GM19372 (cell line): ENCODE data around the gene G2E3.
"Not testable (repeated sequence)": the region's sequence is repeated elsewhere in the genome, so short reads cannot be mapped to it uniquely, and the experiment has no call there.

Source experiments
- ATAC-seq: cut with Tn5 transposase; IDR thresholded peaks from one replicate; pipeline ENCODE4 v1.9.1; 2021; ENCODE audit warnings: mild to moderate bottlenecking, low read depth, moderate library complexity; ENCODE audit not compliant: unreplicated experiment

G2E3 gene

GRCh38 chr14:30600922-30601918 is 42.3 kb downstream of the G2E3 start:
- ATAC-seq = no peak

- ATAC-seq = no peak
These were observed 44.4 kb downstream of the G2E3 start for GRCh38 chr14:30603402-30603801.

DNA sequence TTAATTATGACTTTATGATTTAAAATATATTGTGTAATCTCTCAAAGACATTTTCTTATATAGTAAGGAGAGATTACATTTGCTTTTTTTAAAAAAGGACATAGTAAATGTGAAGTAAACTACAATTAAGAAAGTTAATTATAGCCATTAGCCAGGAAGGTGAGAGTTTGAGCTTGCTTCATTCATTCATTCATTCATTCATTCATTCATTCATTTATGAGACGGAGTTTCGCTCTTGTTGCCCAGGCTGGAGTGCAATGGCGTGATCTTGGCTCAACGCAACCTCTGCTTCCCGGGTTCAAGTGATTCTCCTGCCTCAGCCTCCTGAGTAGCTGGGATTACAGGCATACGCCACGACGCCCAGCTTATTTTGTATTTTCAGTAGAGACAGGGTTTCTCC is 45.7 kb downstream of the G2E3 start:
- not testable (repeated sequence) for ATAC-seq

DNA sequence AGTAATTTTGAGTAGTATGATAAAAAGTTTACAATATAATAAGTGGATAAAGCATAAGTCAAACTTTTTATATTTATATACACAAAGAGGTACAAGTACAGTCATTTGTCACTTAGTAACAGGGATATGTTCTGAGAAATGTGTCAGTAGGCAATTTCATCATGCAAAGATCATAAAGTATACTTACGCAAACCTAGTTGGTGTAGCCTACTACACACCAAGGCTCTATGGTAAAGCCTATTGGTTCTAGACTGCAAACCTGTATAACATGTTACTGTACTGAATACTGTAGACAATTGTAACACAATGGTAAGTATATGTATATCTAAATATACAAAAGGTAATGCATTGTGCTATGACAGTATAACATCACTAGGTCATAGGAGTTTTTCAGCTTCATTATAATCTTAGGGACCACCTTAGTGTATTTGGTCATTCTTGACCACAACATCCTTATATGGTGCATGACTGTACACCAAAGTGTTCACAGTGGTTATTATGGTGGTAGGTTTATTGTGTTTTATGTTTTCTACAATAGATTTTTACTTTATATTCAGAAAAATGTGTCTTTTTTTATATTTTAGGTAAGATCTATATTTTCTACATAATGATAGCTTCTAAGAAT is 48.3 kb downstream of the G2E3 start:
- no peak for ATAC-seq

DNA sequence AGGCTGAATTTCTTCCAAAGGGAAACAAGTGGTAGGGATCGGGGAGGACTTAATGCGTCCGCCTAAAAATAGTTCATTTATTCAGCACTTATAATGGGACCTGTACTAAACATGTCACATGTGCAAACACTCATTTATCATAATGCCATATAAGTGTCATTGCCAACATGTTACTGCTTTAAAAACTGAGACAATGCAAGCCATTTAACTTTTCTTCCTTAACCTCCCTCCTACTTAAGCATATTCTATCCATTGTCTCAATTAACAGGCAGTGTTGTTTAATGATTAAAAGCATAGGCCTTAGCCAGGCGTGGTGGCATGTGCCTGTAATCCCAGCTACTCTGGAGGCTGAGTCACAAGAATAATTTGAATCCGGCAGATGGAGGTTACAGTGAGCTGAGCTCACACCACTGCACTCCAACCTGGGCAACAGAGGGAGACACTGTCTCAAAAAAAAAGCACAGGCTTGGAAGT is 49.6 kb downstream of the G2E3 start:
- ATAC-seq = no peak

DNA sequence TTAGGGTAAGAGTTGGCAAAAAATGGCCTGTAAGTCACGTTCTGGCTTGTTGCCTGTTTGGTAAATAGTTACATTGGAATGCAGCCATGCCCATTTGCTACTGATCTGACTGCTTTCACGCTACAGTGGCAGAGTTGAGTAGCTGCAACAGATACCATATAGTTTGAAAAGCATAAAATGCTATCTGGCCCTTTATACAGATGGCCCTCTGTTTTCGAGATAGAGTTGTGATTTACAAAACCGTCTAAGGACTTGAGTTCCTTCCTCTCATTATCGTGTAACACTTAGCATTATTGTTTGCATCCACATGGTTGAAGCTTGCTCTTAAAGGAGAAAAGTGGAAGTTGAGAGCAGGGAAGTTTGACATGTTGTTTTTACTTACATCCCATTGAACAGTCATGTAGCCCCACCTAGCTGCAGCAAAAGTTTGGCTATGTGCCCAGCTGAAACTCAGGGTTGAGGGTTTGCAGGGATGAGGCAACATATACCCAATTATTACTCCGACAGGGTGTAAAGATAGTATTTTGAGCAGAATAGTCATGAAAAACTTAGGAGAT is 51.9 kb downstream of the G2E3 start:
- ATAC-seq = no peak

DNA sequence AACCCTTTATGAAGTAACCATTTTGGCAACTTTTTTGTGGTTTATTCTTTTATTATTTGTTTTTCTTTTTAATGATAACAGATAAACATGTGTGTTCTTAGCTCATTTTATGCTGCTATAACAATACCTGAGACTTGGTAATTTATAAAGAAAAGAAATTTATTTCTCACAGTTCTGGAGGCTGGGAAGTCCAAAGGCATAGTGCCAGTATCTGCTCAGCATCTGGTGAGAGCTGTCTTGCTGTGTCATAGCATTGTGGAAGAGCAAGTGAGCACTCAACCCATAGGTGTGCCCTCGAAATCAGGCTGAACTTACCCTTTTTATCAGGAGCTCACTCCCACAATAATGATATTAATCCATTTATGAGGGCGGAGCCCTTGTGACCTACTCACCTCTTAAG is 55.2 kb downstream of the G2E3 start:
- no peak for ATAC-seq

DNA sequence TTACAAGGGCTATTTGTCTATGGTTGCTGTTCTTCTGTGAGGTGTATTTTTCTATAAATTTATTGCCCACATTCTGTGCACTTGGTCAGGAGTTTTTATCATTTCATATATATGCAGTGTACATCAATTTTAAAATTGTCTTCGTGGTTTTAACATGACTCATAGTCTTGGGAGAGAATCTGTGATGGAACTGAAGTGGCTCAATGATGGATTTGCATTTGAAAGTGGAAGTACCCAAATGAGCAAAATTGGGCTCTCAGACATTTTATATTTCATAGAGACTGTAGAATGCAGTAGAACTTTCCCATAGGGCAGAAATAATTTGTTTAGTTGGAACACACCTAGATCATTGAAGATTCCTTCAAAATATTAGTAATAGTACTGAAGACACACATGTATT is 61.2 kb downstream of the G2E3 start:
- ATAC-seq = no peak

DNA sequence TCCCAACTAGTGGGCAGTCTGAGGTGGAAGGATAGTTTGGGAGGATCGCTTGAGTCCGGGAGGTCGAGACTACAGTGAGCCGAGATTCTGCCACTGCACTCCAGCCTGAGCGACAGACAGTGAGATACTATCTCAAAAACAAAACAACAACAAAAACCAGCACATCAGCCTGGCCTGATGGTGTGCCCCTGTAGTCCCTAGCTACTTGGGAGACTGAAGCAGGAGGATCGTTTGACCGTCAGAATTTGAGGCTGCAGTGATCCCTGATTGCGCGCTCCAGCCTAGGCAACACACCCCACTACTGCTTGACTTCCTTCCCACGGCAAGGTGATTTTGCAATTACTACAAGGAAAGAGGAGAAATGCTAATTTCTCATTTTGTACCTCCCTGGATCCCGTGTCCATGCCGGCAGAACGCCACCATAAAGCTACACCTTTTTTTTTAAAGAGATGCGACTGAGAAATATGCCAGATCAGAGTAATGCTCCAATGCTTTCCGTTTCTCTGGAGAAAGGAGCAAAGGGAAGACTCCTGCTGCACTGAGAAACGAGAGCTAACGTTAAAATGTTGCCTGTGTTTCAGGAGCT is 62.5 kb downstream of the G2E3 start:
- no peak for ATAC-seq

DNA sequence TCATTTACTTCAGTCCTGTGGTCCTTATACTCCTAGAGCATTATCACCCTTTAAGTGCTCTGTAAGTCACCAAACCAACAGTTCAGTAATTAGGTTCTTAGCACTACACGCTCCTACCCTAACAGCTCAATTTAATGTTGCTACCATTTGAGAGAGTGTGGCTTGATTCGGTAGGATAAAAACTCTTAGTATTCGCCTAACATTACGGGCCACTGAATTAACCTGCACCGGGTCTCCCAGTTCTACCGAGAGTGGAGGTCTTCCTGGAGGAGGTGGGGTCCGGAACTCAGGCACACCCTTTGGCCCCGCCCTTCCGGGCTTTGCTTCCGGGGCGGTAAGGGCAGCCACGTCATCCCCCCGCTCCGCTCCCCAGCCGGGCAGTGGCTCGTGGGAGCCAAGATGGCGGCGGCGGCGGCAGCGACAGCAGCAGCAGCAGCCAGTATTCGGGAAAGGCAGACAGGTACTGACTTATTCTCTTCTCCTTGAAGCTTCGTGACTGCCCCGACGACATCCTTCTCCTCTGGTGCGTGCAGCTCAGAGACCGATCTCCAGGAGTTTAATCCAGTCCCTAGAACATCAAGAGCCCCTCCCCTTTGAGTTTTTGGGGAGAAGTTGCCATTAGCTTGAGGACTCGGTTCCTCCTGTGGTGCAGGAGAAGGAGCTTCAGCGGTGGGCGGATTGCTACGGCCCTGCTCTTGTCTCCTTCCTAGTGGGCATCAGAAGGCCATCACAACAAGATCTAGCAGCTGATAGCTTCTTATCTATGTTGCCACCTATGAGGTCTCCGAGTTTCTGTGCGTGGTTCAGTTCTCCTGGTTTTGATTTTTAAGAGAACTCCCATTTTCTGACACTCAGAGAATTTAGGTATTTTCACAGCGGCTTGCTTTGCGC is 63.2 kb downstream of the G2E3 start, which contains the start of gene SCFD1:
Gene SCFD1 (plus strand): TSS at position 380 of the 891 bp plus-strand sequence. CDS start 20 bp downstream, at position 400.
- peak; percentile 93 for ATAC-seq

GRCh38 chr14:30623412-30624131 is 64.6 kb downstream of the G2E3 start:
- ATAC-seq = no peak

- ATAC-seq = no peak
These were observed 65.1 kb downstream of the G2E3 start for GRCh38 chr14:30624132-30624423.

DNA sequence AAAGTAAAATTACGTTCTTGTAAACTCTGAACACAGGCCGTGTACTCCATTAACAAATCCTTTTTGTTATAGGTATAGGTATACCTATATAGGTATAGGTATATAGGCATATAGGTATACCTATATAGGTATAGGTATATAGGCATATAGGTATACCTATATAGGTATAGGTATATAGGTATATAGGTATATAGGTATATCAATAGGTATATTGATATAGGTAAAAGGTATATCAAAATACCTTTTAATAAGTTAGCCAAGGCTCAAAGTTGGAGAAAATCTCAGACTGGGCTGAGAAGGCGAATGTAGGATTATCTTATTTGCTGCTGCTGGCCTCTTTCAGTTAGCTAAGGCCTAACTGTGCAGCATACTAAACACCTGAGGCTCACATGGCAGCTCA is 66.6 kb downstream of the G2E3 start:
- no peak for ATAC-seq

DNA sequence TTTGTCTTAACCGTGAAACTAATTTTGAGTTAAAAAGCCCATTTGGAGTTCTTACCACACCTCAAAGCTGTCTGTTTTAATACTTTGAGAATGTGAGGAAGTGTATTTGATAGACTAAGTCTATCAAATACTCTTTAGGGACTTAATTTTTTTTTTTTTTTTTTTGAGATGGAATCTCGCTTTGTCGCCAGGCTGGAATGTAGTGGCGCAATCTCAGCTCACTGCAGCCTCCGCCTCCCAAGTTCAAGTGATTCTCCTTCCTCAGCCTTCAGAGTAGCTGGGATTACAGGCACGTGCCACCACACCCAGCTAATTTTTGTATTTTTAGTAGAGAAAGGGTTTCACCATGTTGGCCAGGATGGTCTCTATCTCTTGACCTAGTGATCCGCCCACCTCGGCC is 70.5 kb downstream of the G2E3 start:
- not testable (repeated sequence) for ATAC-seq

- ATAC-seq = no peak
These were observed 71.3 kb downstream of the G2E3 start for GRCh38 chr14:30630248-30630647.

- ATAC-seq = no peak
These were observed 73.8 kb downstream of the G2E3 start for GRCh38 chr14:30632730-30633129.

DNA sequence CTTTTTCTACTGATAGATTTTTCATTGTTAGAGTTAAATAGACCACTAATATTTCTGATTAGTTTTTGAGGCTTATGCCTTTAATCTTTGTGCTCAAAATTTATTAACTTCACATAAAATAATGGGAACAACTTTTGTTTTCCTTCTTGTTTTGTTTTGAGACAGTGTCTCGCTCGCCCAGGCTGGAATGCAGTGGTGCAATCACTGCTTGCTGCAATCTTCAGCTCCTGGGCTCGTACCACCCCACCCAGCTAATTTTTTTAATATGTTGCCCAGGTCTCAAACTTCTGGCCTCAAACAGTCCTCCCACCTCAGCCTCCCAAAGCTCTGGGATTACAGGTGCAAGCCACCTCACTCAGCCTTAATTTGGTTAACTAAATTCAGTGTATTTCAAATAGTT is 80.0 kb downstream of the G2E3 start:
- ATAC-seq = no peak

DNA sequence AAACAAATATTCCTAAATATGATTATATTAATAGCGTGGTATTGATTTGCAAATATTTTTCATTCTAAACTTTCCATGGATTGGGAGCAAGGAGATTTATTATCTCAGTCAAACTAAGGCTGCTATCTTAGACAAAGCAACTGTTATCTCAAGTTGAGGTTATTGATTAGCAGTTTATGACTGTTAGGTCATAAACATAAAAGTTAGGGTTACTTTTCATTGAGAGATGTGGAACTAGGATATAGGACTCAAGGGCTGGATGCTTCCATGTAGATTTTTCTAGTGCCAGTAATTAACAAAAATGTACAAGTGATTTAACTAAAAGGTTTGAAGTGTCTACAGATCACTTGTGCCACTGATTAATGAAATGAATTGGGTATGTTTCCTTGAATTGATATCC is 82.2 kb downstream of the G2E3 start:
- no peak for ATAC-seq

DNA sequence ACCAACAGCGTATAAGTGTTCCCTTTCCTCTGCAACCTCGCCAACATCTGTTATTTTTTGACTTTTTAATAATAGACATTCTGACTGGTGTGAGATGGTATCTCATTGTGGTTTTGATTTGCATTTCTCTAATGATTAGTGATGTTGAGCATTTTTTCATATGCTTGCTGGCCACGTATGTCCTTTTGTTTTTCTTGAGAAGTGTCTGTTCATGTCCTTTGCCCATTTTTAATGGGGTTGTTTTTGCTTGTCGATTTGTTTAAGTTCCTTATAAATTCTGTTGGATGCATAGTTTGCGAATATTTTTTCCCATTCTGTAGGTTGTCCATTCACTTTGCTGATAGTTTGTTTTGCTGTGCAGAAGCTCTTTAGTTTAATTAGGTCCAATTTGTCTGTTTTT is 85.5 kb downstream of the G2E3 start:
- not testable (repeated sequence) for ATAC-seq
